Chondrocyte (in vitro differentiated cells): ENCODE data around the gene IGSF1. TPM values are rescaled to one million over a fixed set of nuclear protein-coding genes. Genes with fewer than 3 reads are reported as not detected.

Source experiments
- DNase-seq: peaks from one replicate; pipeline ENCODE4 v3.0.0; 2021; ENCODE audit warnings: mixed read lengths, low spot score
- H3K27ac Mint-ChIP-seq: one replicate; pipeline ENCODE4 v1.8.0; 2021; ENCODE audit warnings: mild to moderate bottlenecking, moderate library complexity, mixed read lengths; ENCODE audit not compliant: unreplicated experiment
- H3K27me3 Mint-ChIP-seq: 2 replicates; pipeline ENCODE4 v1.8.0; 2021; ENCODE audit warnings: low read depth, mixed read lengths
- H3K36me3 Mint-ChIP-seq: 2 replicates; pipeline ENCODE4 v1.8.0; 2021; ENCODE audit warnings: low read depth, mixed read lengths
- H3K4me1 Mint-ChIP-seq: 2 replicates; pipeline ENCODE4 v1.8.0; 2021; ENCODE audit warnings: low read depth, mild to moderate bottlenecking, mixed read lengths
- H3K4me3 Mint-ChIP-seq: one replicate; pipeline ENCODE4 v1.8.0; 2021; ENCODE audit warnings: mild to moderate bottlenecking, moderate library complexity, mixed read lengths; ENCODE audit not compliant: unreplicated experiment
- H3K9me3 Mint-ChIP-seq: 2 replicates; pipeline ENCODE4 v1.8.0; 2021; ENCODE audit warnings: low read depth, mixed read lengths
- total RNA-seq: library from RNA; stranded (reverse); gene quantifications from 3 replicates; pipeline ENCODE4 v1.2.1, GENCODE V29; 2021
- TF ChIP-seq, protein P1 (sequence below): fragments of 200-600 bp; sonication (generic); IDR thresholded peaks from 2 replicates; pipeline ENCODE4 v1.5.0; 2021; ENCODE audit warnings: antibody characterized with exemption, mild to moderate bottlenecking, moderate library complexity

IGSF1 gene
- total RNA-seq, 1 donor from 2014 or later, result 3.5 TPM

DNA sequence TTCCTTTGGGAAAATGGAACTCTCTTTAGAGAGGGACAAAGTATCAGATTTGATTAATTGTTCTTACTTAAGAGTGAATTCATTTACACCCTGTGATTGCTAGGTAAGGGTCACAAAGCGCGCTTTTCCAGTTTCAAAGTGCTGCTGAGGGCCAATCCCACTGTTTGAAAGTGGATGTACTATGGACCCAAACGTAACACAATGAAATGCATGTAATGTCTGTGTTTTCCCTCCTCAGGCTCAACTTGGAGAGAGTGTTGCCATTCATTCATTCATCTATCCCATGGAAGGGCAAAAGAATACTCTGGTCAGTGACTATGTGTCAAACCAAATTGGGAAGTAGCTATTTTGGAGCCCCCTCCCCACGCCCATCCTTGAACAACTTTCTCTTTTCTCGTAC is 16.1 kb downstream of the IGSF1 start:
- peaks cover 11% of the 10 kb centered on the region for H3K36me3 Mint-ChIP-seq
- H3K27ac Mint-ChIP-seq, result no peak overlapping the region
- no peak for DNase-seq
- H3K4me1 Mint-ChIP-seq, result no peaks in the 10 kb centered on the region
- H3K4me3 Mint-ChIP-seq, result no peak overlapping the region
- TF ChIP-seq, protein P1, sequence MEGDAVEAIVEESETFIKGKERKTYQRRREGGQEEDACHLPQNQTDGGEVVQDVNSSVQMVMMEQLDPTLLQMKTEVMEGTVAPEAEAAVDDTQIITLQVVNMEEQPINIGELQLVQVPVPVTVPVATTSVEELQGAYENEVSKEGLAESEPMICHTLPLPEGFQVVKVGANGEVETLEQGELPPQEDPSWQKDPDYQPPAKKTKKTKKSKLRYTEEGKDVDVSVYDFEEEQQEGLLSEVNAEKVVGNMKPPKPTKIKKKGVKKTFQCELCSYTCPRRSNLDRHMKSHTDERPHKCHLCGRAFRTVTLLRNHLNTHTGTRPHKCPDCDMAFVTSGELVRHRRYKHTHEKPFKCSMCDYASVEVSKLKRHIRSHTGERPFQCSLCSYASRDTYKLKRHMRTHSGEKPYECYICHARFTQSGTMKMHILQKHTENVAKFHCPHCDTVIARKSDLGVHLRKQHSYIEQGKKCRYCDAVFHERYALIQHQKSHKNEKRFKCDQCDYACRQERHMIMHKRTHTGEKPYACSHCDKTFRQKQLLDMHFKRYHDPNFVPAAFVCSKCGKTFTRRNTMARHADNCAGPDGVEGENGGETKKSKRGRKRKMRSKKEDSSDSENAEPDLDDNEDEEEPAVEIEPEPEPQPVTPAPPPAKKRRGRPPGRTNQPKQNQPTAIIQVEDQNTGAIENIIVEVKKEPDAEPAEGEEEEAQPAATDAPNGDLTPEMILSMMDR, result no peak
- no peaks in the 10 kb centered on the region for H3K9me3 Mint-ChIP-seq
- H3K27me3 Mint-ChIP-seq, result no peaks in the 10 kb centered on the region

DNA sequence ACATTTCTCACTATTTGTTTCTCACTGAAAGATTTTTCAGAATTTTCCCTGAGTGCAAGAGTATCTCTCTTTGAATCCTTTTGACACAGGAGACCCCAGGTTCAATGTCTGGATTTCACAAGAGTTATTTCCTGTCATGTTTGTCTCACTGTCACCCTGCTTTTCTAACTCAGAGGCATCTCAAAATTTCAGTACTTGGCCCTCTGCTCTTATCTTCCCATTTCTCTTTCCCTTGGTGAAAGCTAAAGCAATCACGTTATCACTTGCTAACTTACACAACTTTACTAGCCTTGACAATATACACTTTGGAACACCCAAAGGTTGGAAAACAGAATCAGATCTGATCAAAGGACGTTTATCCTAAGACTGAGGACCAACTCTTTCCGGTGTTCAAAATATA is 17.3 kb downstream of the IGSF1 start:
- no peak for DNase-seq
- no peaks in the 10 kb centered on the region for H3K4me1 Mint-ChIP-seq
- peaks cover 9% of the 10 kb centered on the region for H3K36me3 Mint-ChIP-seq
- no peak overlapping the region for H3K4me3 Mint-ChIP-seq
- TF ChIP-seq, protein P1, result no peak
- H3K9me3 Mint-ChIP-seq, result no peaks in the 10 kb centered on the region
- no peak overlapping the region for H3K27ac Mint-ChIP-seq
- no peaks in the 10 kb centered on the region for H3K27me3 Mint-ChIP-seq

DNA sequence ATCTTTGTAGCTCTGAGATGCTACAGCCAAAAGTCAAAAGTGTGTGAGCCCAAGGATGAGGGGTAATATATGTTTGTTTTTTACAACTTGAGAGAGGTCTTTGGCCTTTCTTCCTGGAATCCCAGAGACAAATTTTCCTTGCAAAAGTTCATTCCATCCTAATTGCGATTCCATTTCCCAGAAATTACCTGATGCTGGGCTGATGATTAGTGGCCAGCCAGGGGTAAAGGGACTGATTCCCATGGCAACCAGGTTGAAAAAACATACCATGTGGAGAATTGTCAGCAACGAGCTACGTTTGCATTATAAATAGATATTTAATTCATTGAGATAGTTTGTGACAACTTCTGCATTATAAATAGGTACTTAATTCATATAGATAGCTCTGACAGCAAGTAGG is 17.8 kb downstream of the IGSF1 start:
- no peak overlapping the region for H3K4me3 Mint-ChIP-seq

DNA sequence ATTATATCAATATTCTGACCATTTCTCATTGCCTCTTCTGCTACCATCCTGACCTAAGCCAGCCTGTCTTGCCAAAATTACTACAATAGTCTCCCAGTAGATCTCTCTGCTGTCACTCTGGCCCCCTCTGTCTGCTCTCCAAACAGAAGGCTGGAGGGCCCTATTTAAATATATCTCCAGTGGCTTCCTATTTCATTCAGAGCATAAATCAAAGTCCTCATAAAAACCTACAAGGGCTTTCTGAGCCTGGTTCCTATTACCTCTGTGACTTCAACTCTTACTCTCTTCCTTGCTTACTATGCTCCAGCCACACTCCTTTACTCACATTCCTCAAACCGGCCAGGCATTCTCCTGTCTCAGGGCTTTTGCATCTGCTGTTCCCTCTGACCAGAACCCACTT is 19.0 kb downstream of the IGSF1 start:
- TF ChIP-seq, protein P1, result no peak
- no peaks in the 10 kb centered on the region for H3K4me1 Mint-ChIP-seq
- no peak overlapping the region for H3K4me3 Mint-ChIP-seq
- peaks cover 8% of the 10 kb centered on the region for H3K36me3 Mint-ChIP-seq
- H3K27ac Mint-ChIP-seq, result no peak overlapping the region
- DNase-seq, result no peak
- no peaks in the 10 kb centered on the region for H3K9me3 Mint-ChIP-seq
- H3K27me3 Mint-ChIP-seq, result no peaks in the 10 kb centered on the region

More for the DNA sequence above, 17.8 kb downstream of the IGSF1 start:
- H3K9me3 Mint-ChIP-seq, result no peaks in the 10 kb centered on the region
- TF ChIP-seq, protein P1, result no peak
- no peaks in the 10 kb centered on the region for H3K27me3 Mint-ChIP-seq
- no peak for DNase-seq
- no peak overlapping the region for H3K27ac Mint-ChIP-seq
- H3K4me1 Mint-ChIP-seq, result no peaks in the 10 kb centered on the region
- H3K36me3 Mint-ChIP-seq, result peaks cover 9% of the 10 kb centered on the region

DNA sequence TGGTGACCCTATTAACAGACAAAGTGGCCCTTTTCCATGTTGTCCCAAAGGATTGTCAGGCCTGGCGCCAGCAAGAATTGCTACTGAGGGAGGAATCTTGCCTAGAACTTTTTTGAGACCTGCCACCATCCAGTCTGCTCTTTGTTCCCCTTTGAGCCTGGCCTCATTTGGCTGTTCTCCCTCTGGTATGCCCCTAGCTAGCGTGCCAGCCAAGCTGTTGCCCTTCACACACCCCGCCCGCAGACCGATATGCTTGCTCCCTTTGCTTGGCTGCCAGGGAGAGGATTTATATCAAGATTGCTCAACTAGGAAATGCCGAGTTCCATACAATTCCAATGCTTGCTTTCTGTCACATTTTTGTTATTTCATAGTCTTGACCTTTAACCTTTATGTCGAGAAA is 24.4 kb downstream of the IGSF1 start:
- H3K4me3 Mint-ChIP-seq, result no peak overlapping the region
- DNase-seq, result no peak
- H3K36me3 Mint-ChIP-seq, result no peaks in the 10 kb centered on the region
- H3K27me3 Mint-ChIP-seq, result peaks cover 3% of the 10 kb centered on the region
- TF ChIP-seq, protein P1, result no peak
- H3K4me1 Mint-ChIP-seq, result no peaks in the 10 kb centered on the region
- H3K27ac Mint-ChIP-seq, result no peak overlapping the region
- no peaks in the 10 kb centered on the region for H3K9me3 Mint-ChIP-seq
